Epithelial cell of esophagus (primary cell): ENCODE data around the gene PARD3B.

ENCODE experiments used
- DNase-seq: peaks from one replicate; pipeline ENCODE4 v3.0.0; 2010; ENCODE audit warnings: low read depth
- H3K4me3 ChIP-seq: 2 replicates; pipeline ENCODE4 v1.5.1; 2011; ENCODE audit warnings: mild to moderate bottlenecking, low read length, control low read depth
- TF ChIP-seq, protein P1 (sequence below): IDR thresholded peaks from 2 replicates; pipeline ENCODE4 v1.5.1; 2011; ENCODE audit warnings: low read depth, mild to moderate bottlenecking, low read length, control low read depth, inconsistent platforms; ENCODE audit not compliant: insufficient read depth; ENCODE audit errors: missing control alignments

PARD3B gene

DNA sequence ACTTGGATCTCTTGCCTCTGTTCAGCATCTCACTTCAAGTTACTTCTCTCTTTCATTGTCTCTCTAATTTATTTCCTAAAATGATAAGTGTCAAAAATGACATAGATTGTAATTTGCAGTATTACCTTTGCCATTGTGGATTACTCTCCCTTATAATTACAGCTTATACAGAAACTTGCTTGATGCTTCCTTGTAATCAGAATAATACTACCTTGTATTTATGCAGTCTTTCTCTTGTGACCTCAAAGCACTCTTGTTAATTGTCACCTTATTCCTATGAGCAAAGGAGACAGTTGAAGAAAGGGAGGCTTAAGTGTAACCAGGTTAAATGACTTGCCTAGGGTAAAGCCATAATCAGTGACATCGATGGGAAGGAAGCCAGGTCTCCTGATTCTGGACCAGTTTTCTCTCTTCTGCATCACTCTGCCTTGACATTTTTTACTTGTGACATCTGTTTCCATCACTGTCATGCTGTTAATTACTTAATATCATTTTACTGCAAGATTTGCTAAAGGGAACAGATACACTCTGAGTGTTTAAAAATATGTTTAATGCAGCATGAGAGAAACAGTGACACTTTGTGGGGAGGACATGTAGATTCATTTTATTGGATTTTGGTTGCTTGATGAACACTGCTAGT lies 388.6 kb downstream of the PARD3B start:
- TF ChIP-seq, protein P1, sequence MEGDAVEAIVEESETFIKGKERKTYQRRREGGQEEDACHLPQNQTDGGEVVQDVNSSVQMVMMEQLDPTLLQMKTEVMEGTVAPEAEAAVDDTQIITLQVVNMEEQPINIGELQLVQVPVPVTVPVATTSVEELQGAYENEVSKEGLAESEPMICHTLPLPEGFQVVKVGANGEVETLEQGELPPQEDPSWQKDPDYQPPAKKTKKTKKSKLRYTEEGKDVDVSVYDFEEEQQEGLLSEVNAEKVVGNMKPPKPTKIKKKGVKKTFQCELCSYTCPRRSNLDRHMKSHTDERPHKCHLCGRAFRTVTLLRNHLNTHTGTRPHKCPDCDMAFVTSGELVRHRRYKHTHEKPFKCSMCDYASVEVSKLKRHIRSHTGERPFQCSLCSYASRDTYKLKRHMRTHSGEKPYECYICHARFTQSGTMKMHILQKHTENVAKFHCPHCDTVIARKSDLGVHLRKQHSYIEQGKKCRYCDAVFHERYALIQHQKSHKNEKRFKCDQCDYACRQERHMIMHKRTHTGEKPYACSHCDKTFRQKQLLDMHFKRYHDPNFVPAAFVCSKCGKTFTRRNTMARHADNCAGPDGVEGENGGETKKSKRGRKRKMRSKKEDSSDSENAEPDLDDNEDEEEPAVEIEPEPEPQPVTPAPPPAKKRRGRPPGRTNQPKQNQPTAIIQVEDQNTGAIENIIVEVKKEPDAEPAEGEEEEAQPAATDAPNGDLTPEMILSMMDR = no peak
- DNase-seq = no peak

DNA sequence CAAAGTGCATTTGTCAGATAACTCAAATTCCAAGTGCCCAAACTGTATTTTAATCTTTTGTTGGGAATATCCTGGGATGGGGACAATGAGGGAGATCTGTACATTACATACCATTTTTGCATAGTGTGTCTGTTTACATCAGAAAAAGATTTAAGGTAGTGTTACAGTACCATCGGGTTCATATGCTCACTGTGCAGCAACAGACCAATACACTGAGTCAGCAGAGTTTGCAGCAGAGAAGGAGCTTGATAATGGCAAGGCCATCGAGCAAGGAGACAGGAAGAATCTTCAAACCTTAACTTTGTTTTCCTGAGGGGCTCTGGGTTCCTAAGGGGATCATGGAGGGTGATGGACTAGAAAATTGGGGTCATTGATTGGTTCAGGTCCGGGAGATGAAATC lies 399.7 kb downstream of the PARD3B start:
- DNase-seq = no peak
- TF ChIP-seq, protein P1 = no peak

More for the DNA sequence above, 388.6 kb downstream of the PARD3B start:
- H3K4me3 ChIP-seq = no peak overlapping the region

DNA sequence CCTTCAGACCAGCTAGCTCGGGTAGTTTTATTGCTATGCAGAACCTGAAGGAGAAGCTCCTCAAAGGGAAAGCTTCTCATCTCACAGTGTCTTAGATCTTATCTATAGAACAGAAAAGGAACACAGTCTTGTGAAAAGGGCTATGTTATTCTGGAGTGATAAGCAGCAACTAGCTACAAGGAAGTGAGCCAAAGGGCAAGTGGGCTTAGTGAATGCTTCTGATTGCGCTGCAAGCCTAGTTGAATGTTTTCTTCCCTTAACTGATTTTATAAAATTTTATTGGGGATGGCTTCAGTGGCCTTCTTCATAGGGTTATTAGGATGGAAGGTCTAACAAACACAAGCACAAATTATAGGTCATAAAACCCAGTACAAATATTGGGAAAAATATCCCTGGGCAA lies 400.1 kb downstream of the PARD3B start:
- no peak overlapping the region for H3K4me3 ChIP-seq
- TF ChIP-seq, protein P1 = no peak
- DNase-seq = no peak

More for the DNA sequence above, 399.7 kb downstream of the PARD3B start:
- H3K4me3 ChIP-seq = no peak overlapping the region

DNA sequence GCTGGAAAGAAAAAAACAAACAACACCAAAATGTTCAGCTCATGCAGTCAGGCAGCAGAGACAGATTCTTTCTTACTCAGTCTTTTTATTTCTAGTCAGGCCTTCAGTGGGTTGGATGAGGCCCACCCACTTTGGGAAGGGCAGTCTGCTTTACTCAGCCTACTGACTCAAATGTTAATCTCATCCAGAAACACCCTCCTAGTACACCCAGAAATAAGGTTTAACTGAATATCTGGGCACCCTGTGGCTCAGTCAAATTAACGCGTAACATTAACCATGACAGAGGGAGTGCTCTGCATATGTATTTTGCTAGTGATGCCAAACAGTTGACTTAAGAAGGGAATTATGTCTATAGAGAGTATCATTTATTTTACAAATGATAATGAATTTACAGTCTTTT lies 401.6 kb downstream of the PARD3B start:
- no peak for DNase-seq
- no peak overlapping the region for H3K4me3 ChIP-seq
- TF ChIP-seq, protein P1 = no peak

DNA sequence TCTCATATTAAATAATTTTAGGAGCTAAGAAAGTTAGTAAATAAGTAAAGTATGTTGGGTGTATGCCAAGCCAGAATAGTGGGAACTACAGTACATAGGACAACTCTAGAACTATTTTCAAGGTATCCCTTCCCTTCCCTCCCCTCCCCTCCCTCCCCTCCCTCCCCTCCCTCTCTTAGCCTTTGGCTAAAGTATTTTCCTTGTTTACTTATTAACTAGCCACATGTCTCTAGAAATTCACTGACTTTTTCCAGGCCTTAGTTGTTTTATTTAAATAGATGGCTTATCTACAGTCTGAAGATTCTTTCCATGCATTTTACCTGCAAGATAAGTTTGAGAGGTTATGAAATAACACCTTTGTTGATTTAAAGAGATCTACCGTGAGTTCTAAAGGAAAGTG lies 402.1 kb downstream of the PARD3B start:
- DNase-seq = no peak
- H3K4me3 ChIP-seq = no peak overlapping the region
- TF ChIP-seq, protein P1 = no peak

DNA sequence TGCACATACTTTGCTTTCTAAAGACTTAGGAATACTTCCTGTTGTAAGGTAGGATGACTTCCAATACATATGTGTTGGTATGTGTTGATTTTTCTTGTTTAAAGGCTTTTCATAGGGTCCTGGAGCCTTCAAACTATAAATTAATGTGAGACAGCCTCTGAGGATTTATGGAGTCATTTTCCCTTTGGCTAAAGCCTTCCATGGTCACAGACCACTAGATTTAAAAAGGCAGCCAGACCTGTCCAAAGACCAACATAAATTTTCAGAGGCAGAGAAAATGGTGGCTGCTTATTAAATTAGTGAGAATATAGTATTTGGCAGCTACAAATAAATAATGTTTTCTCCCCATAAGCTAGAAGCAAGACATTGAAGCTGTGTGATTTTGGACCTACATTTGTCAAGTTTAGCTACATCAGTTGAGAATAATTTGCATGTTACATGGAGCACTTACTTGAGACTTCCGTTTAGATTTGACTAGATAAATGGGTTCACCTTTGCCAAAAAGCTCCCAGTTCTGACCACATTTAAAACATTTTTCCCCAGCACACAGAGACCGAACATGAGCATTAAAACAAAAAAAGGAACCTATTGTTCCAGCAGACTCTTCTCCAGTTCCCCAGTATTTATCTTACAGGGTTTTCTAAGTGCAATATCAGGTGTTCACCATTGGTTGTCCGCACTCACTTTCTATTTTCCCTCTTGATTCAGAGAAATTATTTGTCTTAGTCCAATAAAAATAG lies 402.9 kb downstream of the PARD3B start:
- TF ChIP-seq, protein P1 = no peak
- no peak overlapping the region for H3K4me3 ChIP-seq
- DNase-seq = no peak
